ENCODE measurements around the gene HTT-AS. TPM values are rescaled to one million over a fixed set of nuclear protein-coding genes. Genes with fewer than 3 reads are reported as not detected.

Gene HTT-AS
- total and polyA plus RNA-seq, 8 donors: not detected

DNA sequence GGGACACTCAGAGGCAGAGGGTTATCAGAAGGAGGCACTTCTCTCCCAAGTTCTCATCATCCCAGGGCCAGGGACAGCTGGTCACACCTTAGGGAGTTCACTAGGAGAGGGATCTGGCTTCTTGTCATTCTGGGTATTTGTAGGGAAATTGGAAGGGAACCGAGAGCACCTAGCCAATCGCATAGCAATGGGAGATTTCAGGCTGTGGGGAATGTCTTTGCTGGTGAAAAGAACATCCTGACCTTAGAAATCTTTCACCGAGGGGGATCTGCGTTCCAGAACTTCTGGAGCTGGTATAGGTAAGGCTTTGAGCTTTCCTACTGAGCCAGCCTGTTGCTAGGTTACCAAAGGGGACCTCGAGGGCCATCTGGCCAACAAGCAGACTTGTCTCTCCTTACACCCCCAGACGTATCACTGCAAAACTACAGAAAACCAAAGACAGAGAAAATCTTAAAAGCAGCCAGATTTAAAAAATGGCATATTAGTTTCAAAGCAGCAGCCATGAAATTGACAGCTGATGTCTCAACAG, 6.8 kb downstream of the HTT-AS start:
- Histone ChIP-seq H3K4me3 (no peak overlapping the region), H3K27me3 (no peaks in the 10 kb centered on the region), H3K27ac (no peak overlapping the region), H3K36me3 (no peaks in the 10 kb centered on the region), H3K4me1 (no peaks in the 10 kb centered on the region), H3K9me3 (no peaks in the 10 kb centered on the region)
- TF ChIP-seq, protein P1, sequence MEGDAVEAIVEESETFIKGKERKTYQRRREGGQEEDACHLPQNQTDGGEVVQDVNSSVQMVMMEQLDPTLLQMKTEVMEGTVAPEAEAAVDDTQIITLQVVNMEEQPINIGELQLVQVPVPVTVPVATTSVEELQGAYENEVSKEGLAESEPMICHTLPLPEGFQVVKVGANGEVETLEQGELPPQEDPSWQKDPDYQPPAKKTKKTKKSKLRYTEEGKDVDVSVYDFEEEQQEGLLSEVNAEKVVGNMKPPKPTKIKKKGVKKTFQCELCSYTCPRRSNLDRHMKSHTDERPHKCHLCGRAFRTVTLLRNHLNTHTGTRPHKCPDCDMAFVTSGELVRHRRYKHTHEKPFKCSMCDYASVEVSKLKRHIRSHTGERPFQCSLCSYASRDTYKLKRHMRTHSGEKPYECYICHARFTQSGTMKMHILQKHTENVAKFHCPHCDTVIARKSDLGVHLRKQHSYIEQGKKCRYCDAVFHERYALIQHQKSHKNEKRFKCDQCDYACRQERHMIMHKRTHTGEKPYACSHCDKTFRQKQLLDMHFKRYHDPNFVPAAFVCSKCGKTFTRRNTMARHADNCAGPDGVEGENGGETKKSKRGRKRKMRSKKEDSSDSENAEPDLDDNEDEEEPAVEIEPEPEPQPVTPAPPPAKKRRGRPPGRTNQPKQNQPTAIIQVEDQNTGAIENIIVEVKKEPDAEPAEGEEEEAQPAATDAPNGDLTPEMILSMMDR (IDR thresholded peaks at IDR 0.05): no peak
- 78 to 82% methylated on average over 6 of the region's 6 CpGs for WGBS, 2 donors
- intact Hi-C loops (cut with DNase I): no loop called here
- no peak for DNase-seq
- ATAC-seq: no peak
- no peak for FAIRE-seq

DNA sequence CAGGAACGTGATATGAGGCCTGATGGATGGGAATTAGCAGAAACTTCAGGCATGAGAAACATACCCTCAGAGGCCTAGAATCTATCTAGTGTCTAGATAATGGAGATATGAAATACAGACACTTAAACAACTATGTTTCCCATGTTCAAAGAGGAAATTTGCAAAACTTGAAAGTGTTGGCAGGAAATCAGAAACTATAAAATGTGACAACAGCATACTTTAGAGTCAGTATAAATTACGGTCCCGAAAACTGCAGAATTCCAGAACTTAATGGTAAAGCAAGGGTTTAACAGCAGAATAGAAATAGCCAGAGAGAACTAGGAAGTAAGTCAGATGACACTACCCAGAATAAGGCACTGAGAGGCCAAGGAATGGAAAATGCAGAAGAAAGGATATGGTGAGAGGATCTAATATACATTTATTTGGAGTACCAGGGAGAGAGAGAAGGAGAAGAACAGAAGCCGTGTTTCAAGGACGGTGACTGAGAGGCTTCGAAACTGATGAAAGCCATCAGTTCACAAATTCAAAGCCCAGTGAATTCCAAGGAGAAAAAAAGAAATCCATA, 7.4 kb downstream of the HTT-AS start:
- no peaks in the 10 kb centered on the region for H3K9me3 ChIP-seq
- no peak overlapping the region for H3K27ac ChIP-seq
- no peaks in the 10 kb centered on the region for H3K36me3 ChIP-seq
- 87 to 94% methylated on average over 6 of the region's 6 CpGs for WGBS, 2 donors
- FAIRE-seq: no peak
- no peak for ATAC-seq
- no peak for DNase-seq
- H3K4me3 ChIP-seq: no peak overlapping the region
- no peaks in the 10 kb centered on the region for H3K4me1 ChIP-seq
- intact Hi-C loops (cut with DNase I): no loop called here
- TF ChIP-seq, protein P1 (IDR thresholded peaks at IDR 0.05): no peak
- no peaks in the 10 kb centered on the region for H3K27me3 ChIP-seq

DNA sequence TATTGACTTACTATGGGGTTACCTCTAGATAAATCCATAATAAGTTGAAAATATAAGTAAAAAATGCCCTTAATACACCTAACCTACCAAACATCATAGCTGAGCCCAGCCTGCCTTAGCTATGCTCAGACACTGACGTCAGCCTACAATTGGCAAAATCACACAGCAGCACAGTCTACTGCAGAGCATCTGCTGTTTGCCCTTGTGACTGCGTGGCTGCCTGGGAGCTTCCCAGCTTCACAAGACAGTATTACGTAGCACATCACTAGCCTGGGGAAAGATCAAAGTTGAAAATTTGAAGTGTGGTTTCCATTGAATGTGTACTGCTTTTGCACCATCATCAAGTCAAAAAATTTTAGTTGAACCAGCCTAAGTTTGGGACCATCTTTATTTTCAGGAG, 8.8 kb downstream of the HTT-AS start:
- H3K9me3 ChIP-seq: no peaks in the 10 kb centered on the region
- no peak overlapping the region for H3K27ac ChIP-seq
- WGBS, 2 donors: 86 to 89% methylated on average over 3 of the region's 3 CpGs
- intact Hi-C loops (cut with DNase I): no loop called here
- H3K36me3 ChIP-seq: no peaks in the 10 kb centered on the region
- no peak for ATAC-seq
- no peaks in the 10 kb centered on the region for H3K27me3 ChIP-seq
- no peak for DNase-seq
- TF ChIP-seq, protein P1 (IDR thresholded peaks at IDR 0.05): no peak
- no peak for FAIRE-seq
- no peak overlapping the region for H3K4me3 ChIP-seq
- H3K4me1 ChIP-seq: no peaks in the 10 kb centered on the region

DNA sequence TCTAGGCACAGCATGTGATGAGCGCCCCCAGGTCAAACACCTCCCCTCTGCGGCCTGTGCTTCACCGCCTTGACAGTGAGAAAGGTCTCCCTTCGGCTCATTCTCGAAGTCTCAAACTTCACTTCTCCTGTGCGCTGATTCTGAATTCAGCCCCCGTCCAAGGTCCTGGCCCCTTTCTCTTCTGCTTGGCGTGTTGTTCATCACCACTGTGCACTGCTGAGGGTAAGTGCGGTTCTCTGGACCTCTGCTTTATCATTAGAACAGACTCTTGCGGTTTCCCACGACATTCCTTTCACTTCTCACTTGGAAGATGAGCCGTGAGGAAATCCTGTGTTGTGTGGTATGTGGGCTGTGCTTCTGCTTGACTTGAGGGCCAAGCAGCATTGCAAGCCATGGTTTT, 11.9 kb downstream of the HTT-AS start:
- Histone ChIP-seq H3K36me3 (no peaks in the 10 kb centered on the region), H3K4me1 (no peaks in the 10 kb centered on the region), H3K27me3 (no peaks in the 10 kb centered on the region), H3K27ac (no peak overlapping the region), H3K4me3 (no peak overlapping the region), H3K9me3 (no peaks in the 10 kb centered on the region)
- intact Hi-C loops (cut with DNase I): no loop called here
- no peak for DNase-seq
- WGBS, 2 donors: 84 to 89% methylated on average over 12 of the region's 12 CpGs
- TF ChIP-seq, protein P1 (IDR thresholded peaks at IDR 0.05): no peak
- no peak for FAIRE-seq
- no peak for ATAC-seq

DNA sequence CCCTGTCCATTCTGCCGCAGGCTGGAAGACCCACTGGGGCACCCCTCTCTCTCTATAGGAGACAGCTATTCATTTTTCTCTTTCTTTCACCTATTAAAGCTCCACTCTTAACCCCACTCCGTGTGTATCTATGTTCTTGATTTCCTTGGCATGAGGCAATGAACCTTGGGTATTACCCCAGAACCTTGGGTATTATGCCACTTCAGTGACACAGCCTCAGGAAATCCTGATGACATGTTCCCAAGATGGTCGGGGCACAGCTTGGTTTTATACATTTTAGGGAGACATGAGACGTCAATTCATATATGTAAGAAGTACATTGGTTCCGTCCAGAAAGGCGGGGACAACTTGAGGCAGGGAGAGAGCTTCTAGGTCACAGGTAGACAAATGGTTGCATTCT, 13.4 kb downstream of the HTT-AS start:
- intact Hi-C loops (cut with DNase I): no loop called here
- no peak overlapping the region for H3K4me3 ChIP-seq
- H3K36me3 ChIP-seq: no peaks in the 10 kb centered on the region
- DNase-seq (no peak), ATAC-seq (no peak), FAIRE-seq (no peak)
- H3K27me3 ChIP-seq: no peaks in the 10 kb centered on the region
- no peak overlapping the region for H3K27ac ChIP-seq
- TF ChIP-seq, protein P1 (IDR thresholded peaks at IDR 0.05): no peak
- H3K9me3 ChIP-seq: no peaks in the 10 kb centered on the region
- WGBS, 2 donors: 81 to 83% methylated on average over 6 of the region's 6 CpGs
- no peaks in the 10 kb centered on the region for H3K4me1 ChIP-seq
